AG09319 (cell line): ENCODE measurements around the gene UIMC1.

Source experiments
- DNase-seq: peaks from one replicate; pipeline ENCODE4 v3.0.0-alpha.2; 2010; ENCODE audit warnings: low read depth; ENCODE audit errors: extremely low read depth
- CTCF ChIP-seq: IDR thresholded peaks from 2 replicates; pipeline ENCODE4 v1.5.1; 2011; ENCODE audit warnings: low read depth, mild to moderate bottlenecking, inconsistent platforms, low read length, moderate library complexity

Gene UIMC1

GRCh38 chr5:177040814-177041420 is 34.3 kb upstream of the UIMC1 start:
- TF ChIP-seq CTCF = no peak
- peak; percentile 49 for DNase-seq

- TF ChIP-seq CTCF = no peak
- DNase-seq = no peak
Measured at GRCh38 chr5:177036921-177037320, 30.3 kb upstream of the UIMC1 start.

- no peak for TF ChIP-seq CTCF
- no peak for DNase-seq
Measured at GRCh38 chr5:177036443-177036842, 29.9 kb upstream of the UIMC1 start.

DNA sequence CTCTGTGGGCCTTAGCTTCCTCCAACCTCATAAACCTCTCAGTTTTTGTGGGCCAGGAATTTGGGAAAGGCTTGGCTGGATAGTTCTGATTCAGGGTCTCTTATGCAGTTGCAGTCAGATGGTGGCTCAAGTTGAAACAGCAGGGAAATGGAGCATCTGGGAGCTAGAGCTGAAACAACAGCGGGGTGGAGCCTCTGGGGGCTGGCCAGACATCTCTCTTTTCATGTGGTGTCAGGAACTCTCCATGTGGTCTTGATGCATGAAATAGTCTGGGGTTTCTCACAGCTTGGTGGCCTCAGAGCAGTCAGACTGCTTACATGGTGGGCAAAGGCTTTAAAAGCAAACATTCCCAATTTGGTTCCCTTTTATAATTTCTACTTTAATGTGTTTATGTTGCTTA is 29.4 kb upstream of the UIMC1 start:
- DNase-seq = no peak
- no peak for TF ChIP-seq CTCF

- no peak for DNase-seq
Measured at GRCh38 chr5:177029498-177029897, 22.9 kb upstream of the UIMC1 start.

GRCh38 chr5:177027665-177028064 is 21.1 kb upstream of the UIMC1 start:
- TF ChIP-seq CTCF = no peak
- no peak for DNase-seq

More at GRCh38 chr5:177029498-177029897, 22.9 kb upstream of the UIMC1 start:
- no peak for TF ChIP-seq CTCF

DNA sequence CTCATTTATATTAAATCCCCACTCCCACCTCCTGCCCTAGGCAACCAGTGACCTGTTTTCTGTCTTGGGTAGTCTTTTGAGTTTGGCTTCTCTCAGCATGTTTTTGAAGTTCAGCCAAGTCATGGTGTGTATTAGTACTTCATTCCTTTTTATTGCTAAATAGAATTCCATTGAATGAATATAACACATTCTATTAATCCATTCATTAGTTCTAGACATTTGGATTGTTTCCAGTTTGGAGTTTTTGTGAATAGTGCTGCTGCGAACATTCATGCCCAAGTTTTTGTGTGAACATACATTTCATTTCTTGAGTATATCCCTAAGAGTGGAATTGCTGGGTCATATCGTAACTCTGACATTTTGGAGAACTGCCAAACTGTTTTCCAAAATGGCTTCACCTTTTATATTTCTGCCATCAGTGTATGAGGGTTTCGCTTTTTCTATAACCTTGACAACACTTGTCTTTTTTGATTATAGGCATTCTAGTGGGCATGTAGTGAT is 18.6 kb upstream of the UIMC1 start:
- TF ChIP-seq CTCF = no peak
- no peak for DNase-seq
